HG03521 (cell line): ENCODE measurements around the gene C9.
"Not testable (repeated sequence)": the region's sequence is repeated elsewhere in the genome, so short reads cannot be mapped to it uniquely, and the experiment has no call there.

Source experiments
- ATAC-seq: cut with Tn5 transposase; IDR thresholded peaks from one replicate; pipeline ENCODE4 v1.9.1; 2021; ENCODE audit warnings: mild to moderate bottlenecking, moderate library complexity; ENCODE audit not compliant: unreplicated experiment

Gene C9

GRCh38 chr5:39373791-39374190, 9.5 kb upstream of the C9 start:
- ATAC-seq: no peak

DNA sequence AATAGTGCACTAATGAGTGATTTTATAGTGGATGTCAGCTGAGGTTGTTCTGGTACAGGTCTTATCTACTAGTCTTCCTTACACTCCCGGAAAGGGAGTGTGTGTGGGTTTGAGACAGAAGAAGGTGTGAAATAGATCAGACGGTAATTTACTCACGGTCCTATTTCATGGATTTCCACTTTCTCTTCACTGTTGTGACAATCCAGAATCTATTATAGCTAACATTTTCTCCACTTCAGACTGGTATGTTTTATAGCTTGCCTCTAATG, 7.0 kb upstream of the C9 start:
- no peak for ATAC-seq

DNA sequence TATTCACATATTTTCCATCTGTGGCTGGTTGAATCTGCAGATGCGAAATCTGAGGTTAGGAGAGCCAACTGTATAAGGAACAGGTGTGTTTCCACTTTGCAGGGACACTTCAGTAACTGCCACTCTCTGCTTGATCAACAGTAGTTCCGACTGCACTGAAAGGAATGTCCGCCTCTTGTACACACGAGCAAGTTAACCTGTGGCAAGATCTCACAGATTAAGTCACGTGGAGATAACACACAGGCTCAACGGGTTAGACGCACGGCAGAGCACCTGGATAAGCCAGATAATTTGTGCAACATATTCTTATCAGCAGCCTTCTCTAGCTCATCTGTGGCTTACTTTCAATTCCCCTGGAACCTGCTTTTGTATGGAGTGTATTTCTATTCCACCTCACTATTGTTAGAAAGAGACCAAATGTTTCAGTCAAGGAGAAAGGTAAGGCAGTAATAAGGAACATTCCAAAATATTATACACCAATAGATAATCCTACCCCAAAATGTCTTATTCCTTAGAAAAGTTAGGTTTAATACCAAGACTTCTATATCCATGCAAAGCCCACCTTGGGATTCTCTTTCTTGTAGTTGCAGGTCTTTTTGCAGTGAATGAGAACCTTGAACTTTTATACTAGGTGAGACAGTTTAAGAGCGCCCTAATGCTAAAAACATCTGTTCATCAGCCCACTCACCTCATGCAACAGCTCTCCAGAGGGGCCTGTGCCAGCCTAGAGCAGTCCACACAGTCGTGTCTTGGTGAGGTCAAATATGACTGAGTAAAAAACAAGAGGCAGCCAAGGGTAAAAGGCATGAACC, 6.5 kb upstream of the C9 start:
- ATAC-seq: no peak

DNA sequence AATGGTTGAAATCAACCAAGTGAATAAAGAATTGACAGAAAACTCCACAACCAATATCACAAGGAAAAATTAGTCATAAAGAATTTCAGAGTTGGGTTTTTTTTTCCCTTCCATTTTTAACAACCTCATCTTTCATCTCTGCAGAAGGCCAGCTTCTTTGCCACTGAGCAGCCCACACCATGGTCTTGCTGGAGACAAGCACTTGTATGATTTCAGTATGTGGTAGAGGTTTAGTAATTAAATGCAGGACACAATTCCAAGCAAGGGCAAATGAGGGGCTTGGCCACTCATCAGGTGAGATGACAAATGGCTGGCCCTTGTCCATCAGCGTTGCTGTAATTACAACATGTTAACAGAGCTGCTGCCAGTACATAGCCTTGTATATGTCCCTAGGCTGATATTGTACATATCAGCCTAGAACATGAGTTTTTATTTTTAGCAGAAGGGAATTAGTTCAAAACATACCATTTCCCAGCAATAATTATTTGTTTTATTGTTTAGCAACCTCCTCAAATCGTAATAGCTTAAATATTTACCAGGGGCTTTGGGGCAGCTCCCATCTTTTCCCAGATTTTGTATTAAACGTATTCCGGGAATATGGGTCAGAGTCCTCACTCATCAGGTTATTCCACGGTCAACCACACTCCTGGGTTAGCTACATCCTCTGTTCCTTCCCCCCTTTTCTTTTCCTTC, 5.0 kb upstream of the C9 start:
- ATAC-seq: no peak

- no peak for ATAC-seq
Measured at GRCh38 chr5:39368116-39368515, 3.8 kb upstream of the C9 start.

DNA sequence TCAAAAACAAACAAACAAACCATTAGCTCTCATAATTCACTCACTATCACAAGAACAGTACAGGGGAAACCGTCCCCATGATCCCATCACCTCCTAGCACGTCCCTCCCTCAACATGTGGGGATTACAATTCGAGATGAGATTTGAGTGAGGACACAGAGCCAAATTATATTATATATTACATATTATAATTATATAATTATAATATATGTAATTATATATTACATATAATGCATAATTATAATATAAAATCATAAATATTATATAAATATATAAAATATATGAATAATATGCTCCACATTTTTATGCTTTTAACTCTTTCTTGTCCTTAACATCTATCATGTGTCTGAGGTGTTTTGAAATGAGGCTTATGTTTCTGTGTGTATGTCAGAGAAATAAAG, 3.4 kb upstream of the C9 start:
- no peak for ATAC-seq

DNA sequence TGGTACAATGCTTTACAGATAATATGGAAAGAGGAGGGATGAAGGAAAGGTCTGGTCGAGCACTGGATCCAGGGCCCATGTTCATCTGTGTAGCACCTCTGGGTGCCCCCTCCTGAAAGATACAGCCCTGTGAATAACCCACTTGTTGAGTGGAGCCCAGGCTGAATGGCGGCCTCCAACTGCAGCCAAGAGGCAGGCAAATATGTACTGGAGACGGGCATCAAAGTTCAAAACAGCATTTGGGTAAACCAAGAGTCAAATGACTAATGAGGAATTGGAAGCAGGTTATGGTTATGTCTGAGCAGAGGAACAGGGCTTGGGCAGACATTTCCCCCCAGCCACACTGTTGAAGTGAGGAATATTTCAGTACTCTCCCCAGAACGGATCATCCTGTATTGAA, 1.1 kb downstream of the C9 start:
- no peak for ATAC-seq

GRCh38 chr5:39362646-39363045, 1.6 kb downstream of the C9 start:
- ATAC-seq: no peak

GRCh38 chr5:39361306-39361705, 3.0 kb downstream of the C9 start:
- ATAC-seq: no peak

DNA sequence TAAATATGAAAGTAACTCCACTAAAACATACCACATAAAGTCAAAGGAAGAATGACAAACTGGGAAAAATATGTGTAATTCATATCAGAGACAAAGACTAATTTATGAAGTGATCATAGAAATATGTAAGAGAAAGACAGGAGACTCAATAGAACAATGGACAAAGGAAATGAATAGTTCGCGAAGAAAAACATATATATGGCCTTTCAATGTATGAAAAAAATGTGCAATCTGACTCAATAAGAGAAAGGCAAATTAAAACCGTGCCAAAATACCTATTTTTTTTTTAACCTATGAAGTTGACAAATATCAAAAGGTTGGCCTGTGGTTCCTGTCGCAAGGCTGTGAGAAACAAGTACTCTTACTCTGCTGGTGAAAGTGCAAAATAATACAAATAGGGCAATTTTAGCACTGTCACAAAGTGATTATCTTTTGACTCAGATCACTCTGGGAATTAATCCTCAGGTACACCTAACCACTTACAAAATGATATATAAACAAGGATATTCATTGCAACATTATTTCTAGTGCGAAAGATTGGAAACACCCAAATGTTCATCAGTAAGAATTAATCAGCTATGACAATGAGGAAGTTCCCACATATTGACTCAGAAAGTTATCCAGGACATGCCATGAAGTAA, 3.7 kb downstream of the C9 start:
- no peak for ATAC-seq

DNA sequence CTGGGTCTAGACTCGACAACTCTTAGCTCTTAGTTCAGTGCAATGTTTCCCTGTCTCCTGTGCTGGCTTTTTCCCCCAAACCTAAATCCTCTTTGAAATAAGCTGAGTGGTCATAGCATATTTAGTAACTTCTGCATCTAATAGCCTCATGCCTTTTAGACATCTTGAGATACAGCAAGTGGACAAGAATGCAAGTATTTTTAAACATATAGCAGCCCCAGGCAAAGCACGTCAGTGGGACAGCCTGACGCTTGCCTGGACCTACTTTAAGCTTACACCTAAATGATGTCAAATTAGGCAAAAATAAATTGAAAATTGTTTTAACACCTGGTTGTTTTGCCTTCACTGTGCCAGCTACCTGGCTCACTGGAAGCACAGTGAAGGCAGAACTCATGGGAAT, 8.0 kb downstream of the C9 start:
- ATAC-seq: no peak

DNA sequence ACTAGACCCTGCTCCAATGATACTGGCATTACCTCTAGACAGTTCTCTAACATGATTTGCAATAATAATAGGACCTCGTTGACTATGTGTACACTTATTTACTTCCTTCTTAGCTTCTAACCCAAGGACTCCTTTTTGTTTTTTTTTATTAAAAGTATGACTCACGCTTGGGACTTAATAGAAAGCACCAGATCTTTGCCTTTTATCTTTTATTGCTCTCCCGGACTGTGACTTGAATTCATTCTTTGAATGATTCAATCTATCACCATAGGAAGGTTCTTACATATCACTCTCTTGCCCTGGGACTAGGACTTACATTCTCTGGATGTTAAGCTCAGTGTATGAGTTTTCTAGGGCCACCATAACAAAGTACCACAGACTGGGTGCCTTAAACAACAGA, 9.0 kb downstream of the C9 start:
- no peak for ATAC-seq

GRCh38 chr5:39353717-39354399, 10.4 kb downstream of the C9 start:
- ATAC-seq: no peak

DNA sequence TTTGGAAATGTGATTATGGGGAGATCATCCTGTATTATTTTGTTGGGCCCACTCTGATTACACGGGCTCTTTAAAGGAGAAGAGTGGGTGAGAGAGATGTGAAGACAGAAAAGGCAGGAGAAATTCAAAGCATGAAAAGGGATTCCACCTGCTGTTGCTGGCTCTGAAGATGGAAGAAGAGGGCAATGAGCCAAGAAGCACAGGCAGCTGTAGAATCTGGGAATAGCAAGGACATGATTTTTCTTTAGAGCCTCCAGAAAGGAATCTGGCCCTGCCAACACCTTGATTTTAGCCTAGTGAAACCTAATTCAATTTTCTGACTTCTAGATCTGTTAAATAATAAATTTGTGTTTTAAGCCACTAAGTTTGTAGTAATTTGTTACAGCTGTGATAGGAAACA, 11.3 kb downstream of the C9 start:
- ATAC-seq: no peak

DNA sequence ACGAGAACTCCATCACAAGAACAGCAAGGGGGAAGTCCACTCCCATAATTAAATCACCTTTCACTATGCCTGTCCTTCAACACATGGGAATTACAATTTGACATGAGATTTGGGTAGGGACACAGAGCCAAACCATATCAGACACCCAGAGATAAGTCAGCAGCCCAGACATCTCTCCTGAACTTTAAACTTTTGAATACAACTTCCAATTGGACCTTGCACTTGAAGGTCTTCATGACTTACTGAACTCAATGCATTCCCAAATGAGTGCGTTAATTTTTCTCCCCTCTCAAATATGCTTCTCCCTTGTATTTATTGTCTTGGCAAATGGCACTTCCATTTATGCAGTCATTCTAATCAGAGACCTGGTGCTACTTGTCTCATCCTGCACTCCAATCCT, 12.1 kb downstream of the C9 start:
- ATAC-seq: no peak

- ATAC-seq: no peak
Measured at GRCh38 chr5:39349484-39349883, 14.8 kb downstream of the C9 start.

DNA sequence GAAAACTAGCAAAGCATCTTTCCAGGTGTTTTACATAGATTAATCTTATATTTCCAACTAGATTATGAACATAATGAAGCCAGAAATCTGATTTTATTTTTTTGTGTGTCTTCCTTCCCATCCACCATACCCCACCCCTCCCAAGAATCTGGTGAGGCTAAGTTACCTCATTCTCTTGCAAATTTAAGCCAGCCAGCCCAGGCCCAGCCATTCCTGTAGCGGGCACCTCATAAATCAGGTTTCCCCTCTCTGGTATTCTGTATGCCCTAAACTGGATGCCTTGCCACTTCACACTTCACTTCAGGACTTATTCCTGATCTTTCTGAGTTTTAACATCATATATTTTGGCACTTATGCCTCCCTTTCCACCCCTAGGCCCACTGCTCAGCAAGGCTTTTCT, 21.8 kb downstream of the C9 start:
- no peak for ATAC-seq

DNA sequence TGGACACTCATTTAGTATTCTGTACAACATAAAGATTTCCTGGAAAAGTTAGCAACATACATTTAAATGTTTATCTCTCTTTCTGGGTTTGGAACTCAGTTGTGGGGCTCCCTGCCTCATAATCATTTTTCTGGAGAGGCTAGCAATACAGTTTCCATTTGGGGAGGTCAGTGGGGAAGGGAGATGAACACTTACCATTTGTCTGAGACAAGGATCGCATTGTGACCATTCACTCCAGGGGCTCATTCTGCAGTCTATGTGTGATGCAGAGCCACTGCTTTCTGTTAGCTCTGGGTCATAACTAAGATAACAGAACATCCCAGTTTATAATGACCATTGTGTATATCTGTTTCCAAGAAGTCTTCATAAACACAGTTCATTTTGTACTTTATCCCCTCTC, 22.4 kb downstream of the C9 start:
- ATAC-seq: no peak

- no peak for ATAC-seq
Measured at GRCh38 chr5:39340506-39340905, 23.8 kb downstream of the C9 start.

GRCh38 chr5:39337252-39337915, 26.9 kb downstream of the C9 start:
- no peak for ATAC-seq

- not testable (repeated sequence) for ATAC-seq
Measured at GRCh38 chr5:39334296-39334695, 30.0 kb downstream of the C9 start.
